GM23338 (cell line): ENCODE measurements around the gene CPLX1.

ENCODE experiments used
- CREB1 ChIP-seq: fragments of 250-450 bp; sonication (Bioruptor Pico); IDR thresholded peaks from 2 replicates; pipeline ENCODE4 v1.5.0; 2020; ENCODE audit warnings: low read depth, mild to moderate bottlenecking, moderate library complexity
- CTCF ChIP-seq, 2 experiments: fragments of 200-600 bp in 1 of 2; sonication (generic) in 1 of 2; conservative IDR thresholded peaks; 2 replicates each; pipeline versions ENCODE4 v1.5.1 to v1.6.1; 2016 to 2017; ENCODE audit warnings: antibody characterized with exemption in 2 of 2, low read depth in 2 of 2, mild to moderate bottlenecking in 2 of 2, moderate library complexity in 1 of 2
- ETS1 ChIP-seq: IDR thresholded peaks from 2 replicates; pipeline ENCODE4 v1.6.1; 2016; ENCODE audit warnings: antibody characterized with exemption
- EZH2 ChIP-seq: fragments of 200-600 bp; sonication (generic); IDR thresholded peaks from one replicate; pipeline ENCODE4 v1.8.0; 2017; ENCODE audit warnings: antibody characterized with exemption, mild to moderate bottlenecking, low read depth; ENCODE audit not compliant: unreplicated experiment
- EZH2phosphoT487 ChIP-seq: fragments of 200-600 bp; sonication (generic); IDR thresholded peaks from one replicate; pipeline ENCODE4 v1.8.1; 2018; ENCODE audit warnings: antibody characterized with exemption; ENCODE audit not compliant: unreplicated experiment
- JUNB ChIP-seq: IDR thresholded peaks from one replicate; pipeline ENCODE4 v1.6.1; 2016; ENCODE audit warnings: antibody characterized with exemption; ENCODE audit not compliant: unreplicated experiment
- NANOG ChIP-seq: IDR thresholded peaks from 2 replicates; pipeline ENCODE4 v1.6.1; 2016; ENCODE audit warnings: antibody characterized with exemption, borderline replicate concordance
- POLR2AphosphoS5 ChIP-seq: IDR thresholded peaks from 2 replicates; pipeline ENCODE4 v1.6.1; 2016; ENCODE audit warnings: antibody characterized with exemption, low read depth
- REST ChIP-seq: IDR thresholded peaks from one replicate; pipeline ENCODE4 v1.6.1; 2018; ENCODE audit warnings: antibody characterized with exemption; ENCODE audit not compliant: unreplicated experiment
- STAT1 ChIP-seq: IDR thresholded peaks from one replicate; pipeline ENCODE4 v1.6.1; 2016; ENCODE audit warnings: antibody characterized with exemption; ENCODE audit not compliant: unreplicated experiment
- ZNF114 ChIP-seq: fragments of 250-450 bp; sonication (Bioruptor Pico); IDR thresholded peaks from 2 replicates; pipeline ENCODE4 v1.5.0; 2020; ENCODE audit warnings: mild to moderate bottlenecking, moderate library complexity
- ZNF331 ChIP-seq: fragments of 250-450 bp; sonication (Bioruptor Pico); IDR thresholded peaks from 2 replicates; pipeline ENCODE4 v1.5.0; 2020; ENCODE audit warnings: low read depth, mild to moderate bottlenecking, moderate library complexity

DNA sequence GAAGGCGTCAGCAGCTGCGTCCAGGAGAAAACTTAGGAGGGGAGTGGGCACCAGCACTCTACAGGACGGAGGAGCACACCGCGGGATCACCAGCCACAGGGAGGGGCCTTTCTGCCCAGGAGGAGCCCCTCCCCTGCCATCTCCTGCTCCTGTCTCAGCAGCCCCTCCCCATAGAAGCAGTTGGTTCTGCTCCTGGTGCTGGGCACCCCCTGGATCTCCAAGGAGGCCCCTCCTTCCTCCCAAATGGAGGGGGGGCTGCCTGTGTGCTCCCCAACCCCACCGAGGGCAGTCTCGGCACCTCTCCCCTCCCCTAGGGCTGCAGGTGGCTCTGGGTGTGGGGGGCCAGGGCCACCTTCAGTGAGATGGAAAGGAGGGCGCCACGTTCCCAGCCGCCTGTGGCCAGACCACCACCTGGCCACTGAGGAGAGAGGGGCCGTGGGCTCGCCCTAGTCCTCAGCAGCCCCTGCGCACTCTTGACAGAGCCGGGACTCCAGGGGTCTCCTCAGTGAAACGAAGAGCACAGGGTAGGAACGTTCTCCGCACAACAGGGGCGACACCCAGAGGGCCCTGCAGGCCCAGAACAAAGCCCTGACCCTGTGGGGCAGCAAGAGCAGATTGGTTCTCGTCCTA lies 37.8 kb downstream of the CPLX1 start:
- TF ChIP-seq CTCF (conservative IDR thresholded peaks at IDR 0.05; ENCODE audit: low read depth in 2 of 2) (no peak), POLR2AphosphoS5 (no peak), EZH2 (no peak), CREB1 (CRISPR knock-in tag) (no peak), NANOG (no peak), JUNB (no peak), EZH2phosphoT487 (no peak), ETS1 (no peak), REST (no peak), STAT1 (no peak), ZNF114 (CRISPR knock-in tag) (no peak), ZNF331 (no peak)
